Glomerular visceral epithelial cell (primary cell): ENCODE measurements around the gene UXS1.
A peak's percentile ranks its signal among the peaks of the same experiment; 100 is the strongest.

Source experiments
- DNase-seq: peaks from one replicate; pipeline ENCODE4 v3.0.0-alpha.2; 2016; ENCODE audit errors: extremely low spot score

Gene UXS1

DNA sequence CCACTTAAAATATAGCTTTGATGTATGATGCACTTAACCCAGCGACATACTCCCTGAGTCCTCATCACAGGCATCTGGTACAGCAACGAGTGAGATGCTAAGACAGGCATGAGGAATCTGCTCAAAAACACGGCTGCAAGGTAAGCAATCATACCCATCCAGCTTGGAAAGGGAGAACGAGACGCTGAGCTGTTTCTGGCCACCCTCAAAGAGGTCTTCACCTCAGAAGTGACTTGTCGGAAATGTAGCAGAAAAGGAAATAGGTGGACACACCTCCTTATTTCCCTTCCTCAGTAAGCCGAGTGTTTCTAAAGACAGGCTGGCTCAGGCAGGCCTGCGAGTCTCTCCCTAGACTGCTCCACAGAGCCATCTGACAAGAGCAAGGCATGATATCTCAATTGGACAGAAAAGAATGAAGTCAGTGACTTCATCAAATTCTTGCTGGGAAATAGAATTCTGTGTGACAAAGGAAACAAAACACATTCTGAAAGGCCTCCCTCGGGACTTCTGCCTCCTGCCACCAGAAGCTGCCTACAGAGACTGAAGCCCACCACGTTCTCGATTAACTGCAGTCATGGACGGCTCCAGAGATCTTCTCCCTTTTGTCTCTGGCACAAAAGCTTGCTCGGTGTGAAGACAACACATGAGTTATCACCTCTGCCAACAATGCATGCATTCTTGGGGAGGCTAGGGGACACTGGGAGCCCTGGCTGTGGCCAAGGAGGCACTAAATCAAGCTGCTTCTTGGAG, 84.3 kb downstream of the UXS1 start:
- no peak for DNase-seq

DNA sequence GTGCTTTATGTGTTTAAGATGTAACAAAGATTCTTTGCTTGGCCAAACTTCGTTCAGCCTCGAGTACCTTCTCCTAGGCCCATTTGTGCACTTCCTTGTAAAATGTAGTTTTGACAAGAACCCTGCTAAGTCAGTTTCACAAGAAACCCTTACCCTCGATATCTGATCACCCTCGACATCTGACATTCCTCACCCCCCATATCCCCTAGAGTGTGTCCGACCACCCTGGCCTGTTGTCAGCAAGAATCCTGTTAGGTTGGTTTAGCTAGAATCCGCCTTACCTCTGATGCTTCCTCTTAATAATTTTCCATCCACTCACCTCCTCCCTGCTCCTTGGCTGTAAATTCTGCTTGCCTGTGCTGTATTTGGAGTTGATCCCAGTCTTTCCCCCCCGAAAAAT, 85.3 kb downstream of the UXS1 start:
- no peak for DNase-seq

DNA sequence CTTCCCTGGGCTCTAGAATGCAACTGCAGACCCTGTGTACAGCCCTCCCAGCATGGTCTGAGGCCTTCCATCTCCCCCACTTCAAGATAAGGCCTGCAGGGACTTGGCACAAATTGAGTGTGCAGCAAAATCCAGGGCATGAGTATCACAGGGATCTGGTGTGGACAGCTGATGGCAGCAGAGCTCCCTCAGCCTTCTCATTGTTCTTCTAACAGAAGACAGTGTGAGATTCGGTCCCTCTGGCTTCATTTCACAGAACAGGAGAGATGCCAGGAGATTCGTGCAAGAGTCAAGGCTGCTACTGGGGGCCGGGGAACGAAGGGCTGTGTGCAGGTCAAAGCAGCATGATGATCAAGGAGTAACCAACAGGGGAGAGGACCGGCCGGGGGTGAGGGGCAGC, 85.8 kb downstream of the UXS1 start:
- peak; percentile 37 for DNase-seq

DNA sequence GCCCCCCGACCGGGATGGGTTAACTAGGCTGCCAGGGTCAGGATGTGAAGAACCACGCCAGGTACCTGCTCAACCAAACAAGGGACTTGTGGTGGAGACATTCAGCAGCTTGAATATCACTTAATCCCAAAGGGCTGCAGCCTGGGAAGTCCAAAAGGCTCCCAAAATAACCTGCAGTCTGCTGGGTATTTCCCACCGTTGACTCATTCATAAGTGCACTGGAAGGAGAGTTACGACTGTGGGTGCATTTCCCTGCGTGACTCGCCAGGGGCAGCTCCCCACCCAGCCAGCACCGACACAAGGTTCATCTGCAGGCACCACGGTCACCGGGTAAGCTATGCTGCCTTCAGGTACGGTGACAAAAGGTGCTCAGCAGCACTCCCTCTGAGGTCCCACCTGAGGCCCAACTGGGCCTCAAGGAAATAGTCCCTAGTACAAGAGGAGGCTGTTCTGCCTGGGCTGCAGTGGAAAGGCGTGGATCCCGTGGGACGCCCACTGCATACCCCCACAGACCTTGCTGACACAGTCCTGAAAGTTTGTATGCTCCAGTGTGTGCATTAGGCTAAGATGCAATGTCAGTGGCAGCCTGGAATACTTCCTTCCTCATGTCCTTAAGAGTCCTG, 86.5 kb downstream of the UXS1 start:
- peak; percentile 76 for DNase-seq

DNA sequence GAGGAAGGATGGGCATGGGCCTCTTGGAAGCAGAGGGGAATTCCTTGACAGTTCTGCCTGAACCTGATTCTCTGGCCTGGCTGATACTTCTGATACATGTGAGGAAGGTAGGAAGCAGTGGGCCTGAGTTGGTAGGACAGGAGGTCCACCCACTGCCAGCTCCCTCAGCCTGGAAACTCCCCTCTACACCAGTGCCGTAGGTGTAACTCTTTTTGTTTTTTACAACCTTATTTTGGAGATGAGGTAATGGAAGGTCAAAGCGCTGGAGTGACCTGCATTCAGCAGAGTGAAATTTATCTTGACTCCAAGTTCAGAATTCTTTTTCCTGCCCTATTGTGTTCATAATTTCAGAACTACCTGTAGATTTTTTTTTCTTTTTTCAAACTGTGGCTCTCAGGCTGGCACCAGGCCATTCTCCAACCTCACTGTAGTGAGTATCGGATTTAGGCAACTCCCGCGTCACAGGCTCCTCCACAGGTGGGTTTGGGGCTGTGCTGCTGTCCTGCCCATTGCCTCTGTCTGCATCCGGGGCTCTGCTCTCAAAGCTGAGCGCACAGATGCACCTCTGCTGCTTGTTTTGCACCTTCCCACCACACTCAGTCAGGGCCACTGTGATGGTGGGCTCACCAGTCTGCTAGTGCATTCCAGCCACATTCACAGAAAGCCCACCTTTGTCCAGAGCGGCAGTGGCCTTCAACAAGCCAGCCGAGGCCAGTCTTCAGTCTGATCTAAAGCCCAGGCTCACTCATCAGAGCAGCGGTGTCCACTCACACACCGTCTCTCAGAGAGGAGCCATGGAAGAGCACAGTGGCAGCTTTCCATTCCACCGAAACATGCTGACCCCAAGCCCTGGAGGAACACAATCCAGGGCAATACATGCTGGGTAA, 87.2 kb downstream of the UXS1 start:
- no peak for DNase-seq

DNA sequence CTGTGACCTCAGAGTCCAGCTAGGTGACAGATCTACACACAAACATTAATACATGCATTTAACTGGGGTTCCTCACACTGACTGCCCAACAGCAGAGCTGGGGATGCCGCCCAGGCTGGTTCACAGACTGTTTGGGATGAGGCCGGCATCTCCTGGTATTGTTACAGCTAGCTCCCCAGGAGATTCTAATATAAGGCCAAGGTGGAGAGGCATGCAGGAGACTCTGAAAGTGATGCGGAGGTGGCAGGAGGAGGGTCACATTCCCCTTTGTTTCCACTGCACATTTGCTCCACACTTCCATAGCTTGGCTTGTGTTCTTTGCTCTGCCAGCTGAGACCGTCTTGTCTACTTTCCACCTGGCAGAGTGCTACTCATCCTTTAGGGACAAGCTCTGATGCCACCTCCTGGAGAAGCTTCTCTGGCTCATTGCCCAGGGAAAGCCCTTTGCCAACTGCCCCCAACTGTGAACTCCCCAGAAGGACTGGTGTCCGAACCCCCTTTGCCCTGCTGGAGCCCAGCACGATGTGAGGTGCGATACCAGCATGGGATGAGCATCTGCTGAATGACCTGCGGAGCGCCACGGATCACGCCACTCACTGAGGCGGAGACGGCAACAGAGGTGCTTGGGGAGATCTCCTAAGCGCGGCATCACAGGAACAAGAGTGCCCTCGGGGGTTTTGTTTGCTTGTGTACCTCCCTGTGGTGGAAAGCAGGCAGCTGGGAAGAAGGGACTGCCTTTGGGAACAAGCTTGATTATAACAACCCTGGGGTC, 88.8 kb downstream of the UXS1 start:
- DNase-seq = no peak

DNA sequence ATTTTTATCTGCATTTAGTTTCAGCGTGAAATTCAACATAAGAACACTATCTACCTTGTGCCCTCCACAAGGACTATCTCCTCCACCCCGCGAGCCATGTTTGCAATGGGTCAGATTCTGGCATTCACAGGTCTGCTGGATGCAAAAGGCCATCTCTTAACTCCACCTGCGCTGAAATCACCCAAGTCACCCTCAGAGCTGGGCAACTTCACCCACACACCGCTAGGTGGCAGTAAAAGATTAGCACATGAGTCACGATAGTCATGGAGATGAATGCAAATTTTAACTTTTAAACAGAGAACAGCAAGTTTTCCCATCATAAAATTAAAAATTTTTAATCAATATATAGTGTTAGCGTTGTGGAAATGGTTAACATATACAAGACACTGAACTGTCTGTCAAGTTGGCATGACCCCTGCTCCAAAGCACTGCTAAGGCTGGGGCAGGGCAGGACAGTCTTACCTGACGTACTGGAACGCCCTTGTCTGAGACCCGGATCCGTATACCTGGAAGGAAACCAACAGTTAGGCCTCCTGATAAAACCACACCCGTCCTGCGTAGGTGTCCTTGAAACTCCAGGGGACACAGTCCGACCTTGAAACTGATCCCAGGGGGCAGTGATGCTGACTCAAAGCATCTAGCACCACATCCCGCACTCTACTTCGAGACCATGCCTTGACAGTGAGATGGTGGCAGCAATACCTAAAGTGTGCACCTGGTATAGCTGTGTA, 89.6 kb downstream of the UXS1 start:
- peak; percentile 65 for DNase-seq

DNA sequence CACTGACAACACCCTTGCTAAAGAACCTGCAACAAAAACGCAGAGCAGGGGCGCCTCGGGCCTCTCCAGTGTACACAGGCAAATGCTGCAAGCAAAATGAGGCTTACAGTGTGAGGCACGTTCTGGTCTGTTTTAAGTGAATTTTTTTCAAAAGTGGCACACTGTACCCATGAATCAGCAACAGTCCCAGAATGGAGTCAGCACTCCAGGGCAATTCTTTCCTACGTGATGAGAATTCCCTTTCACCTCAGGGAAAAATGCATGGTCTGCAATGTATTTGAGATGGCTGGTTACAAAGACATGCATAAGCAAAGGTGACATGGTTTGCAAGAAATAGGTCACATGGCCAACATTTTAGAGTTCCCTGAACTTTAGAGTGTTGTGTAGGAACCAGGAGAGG, 94.4 kb downstream of the UXS1 start:
- no peak for DNase-seq

DNA sequence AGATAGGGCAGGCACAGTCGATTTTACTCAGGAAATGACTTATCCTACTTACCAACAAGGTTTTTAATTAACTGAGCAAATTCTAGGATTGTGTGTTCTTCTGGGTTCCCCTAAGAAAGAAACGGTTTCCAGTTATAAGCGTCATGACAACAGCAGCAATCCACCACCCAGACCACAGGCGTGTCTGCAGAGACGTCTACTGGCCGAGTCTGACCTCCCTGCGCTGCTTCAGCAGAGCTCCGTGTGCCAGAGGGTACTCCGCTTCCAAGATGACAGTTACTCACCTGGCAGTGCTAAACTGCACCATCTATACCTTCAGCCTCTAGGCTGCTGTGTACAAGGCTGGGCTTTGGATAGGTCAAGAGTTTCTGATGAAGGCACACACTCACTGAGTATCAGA, 95.4 kb downstream of the UXS1 start:
- DNase-seq = no peak

DNA sequence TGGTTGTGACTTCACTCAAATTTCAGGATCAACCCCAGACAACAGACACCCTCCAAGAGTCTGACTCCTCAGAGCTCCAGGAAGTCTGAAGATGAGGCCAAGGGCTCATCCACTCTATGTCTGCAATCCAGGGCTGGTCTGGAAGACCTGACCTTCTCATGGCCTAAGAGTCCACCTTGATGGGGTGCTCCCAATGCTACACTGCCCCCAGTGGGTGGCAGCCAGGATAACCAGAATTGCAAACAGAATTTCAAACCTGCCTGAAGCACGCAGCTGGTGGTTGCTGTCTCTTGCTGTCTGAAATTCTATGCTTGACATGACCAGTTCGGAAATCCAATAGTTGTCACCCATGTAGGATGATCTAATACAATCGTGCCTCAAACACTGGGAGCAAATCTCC, 96.0 kb downstream of the UXS1 start:
- DNase-seq = no peak

DNA sequence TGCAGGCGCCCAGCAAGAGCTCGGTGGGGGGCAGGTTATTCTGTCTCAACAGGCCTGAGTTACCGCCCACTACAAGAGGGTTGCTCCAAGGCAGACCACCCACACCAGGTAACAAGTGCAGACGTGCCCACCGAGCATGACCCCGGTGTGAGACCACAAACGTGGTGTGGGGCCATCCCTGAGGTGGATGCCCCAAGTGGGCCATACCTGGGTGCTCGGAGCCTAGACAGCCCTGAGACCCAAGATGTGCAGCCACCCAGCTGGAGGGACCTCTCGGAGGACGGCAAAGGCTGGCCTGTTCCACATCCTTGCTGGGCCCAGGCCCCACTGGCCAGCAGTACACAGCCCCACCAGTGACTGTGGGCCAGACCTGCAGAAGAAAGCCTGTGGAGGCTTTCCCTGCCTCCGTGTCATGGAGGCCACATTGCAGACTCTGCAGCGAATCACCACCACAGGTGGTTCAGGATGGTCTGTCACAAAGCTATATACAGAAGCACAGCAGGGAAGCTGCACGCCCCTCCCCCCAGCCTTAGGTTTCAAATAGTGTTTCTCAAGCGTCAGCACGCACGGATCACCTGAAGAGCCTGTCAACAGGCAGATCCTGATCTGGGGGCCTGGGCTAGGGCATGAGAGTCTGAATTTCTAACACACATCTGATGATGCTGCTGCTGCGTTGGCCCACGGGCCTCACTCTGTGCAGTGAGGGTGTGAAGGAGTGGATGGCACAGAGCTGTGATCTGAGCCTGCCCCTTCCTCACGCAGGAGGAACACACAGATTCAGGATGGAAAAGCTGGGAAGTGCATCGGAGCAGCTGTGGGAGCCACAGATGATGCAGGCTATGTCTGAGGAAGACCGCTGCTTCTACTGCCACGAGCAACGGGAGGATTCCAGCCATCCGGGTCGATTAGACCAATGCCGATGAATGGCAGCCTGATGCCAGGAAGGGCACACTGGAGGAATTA, 96.8 kb downstream of the UXS1 start:
- no peak for DNase-seq

DNA sequence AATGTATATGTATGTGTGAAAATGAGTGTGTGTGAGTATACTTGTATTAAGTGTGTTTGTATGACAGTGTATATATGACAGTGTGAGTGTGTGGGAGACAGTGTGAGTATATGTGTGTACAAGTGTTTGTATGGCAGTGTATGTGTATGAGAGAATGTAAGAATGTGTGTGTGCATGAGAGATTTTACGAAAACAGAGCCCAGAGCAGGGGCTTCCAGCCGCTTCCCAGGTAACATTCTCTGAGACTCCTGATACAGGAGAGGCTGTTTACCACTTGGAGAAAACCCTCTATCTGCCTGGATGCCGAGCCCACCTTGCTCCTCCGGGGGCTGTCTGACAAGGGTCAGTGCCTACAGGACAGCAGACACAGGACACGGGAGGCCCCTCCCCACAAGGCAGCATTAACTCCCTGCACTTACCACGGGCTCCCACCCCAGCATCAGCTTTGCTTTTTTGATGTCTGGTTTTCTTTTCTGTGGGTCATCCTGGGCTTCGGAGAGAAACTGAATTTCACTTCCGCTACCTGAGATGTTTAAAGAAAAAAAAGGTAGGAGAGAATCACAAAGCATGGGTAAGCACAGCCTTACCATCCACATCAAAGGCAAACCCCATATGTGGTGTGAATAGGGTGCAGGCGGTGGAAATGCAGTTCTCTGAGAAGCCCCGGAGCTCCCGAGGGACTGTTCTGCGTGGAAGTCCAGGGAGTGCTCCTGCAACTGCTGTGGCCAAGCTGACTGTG, 97.6 kb downstream of the UXS1 start:
- no peak for DNase-seq

DNA sequence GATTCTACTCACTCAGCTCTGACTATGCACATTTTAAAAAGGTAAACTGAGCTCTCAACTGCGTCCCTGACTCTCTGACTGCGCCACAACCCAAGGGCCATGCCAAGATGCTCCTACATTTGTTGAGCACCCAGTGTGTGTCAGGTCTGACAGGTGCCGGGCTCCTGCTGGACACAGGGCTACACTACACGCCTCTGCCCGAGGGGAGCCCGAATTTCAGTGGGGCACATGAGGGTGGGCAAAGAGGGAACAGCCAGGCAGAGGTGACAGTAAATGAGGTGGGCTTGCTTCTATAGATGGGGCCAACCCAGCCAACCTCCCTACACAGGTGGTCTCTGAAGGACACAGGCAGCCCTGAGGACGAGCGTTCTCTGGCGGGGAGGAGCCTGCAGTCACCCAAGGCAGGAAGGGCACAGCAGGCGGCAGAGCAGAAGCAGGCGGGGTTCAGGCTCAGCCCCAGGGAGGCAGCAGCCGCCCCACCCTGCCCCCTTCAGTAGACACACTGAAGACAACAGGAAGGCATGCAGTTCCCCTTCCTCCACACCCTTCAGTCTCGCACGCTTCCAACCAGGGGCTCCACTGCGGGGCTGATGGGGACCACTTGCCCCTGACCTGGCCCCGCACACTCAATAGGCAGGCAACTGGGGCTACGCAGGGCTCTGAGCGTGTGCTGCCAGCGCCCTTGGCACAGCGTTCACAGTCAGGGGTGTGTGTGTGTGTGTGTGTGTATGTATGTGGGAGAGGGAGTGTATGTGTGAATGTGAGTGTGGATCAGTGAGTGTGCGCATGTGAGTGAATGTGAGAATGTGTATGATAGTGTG, 98.4 kb downstream of the UXS1 start:
- no peak for DNase-seq

DNA sequence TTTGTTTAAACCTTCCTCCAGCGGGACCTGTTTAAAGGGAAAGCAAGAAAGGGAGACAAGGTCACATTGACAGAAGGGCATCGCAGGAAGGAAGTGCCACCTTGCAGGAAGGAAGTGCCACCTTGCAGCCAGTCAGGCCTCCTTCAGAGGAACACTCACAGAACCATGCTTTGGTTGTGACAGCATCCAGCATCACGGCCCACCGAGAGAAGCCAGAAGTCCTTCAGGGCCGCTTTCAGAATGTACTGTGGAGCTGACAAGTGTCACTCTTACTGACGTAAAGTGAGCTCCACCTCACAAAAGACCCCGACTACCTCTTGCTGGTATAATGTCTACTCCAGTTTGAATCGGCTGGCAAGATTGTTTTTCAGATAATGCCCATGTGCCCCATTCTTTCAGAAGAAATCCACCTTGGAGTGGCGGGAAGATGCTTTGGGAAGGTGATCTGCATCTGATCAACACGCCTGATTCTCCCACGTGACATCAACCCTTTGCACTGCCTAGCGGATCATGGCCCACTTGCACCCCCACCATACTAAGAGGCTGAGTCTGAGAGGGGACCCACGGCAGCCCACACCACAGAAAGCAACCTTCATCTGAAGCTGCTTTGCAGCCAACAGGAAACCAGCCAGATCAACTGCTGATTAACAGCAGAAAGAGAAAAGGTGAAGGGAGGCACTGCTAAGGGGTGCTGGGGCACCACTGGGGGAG, 99.8 kb downstream of the UXS1 start:
- DNase-seq = no peak

DNA sequence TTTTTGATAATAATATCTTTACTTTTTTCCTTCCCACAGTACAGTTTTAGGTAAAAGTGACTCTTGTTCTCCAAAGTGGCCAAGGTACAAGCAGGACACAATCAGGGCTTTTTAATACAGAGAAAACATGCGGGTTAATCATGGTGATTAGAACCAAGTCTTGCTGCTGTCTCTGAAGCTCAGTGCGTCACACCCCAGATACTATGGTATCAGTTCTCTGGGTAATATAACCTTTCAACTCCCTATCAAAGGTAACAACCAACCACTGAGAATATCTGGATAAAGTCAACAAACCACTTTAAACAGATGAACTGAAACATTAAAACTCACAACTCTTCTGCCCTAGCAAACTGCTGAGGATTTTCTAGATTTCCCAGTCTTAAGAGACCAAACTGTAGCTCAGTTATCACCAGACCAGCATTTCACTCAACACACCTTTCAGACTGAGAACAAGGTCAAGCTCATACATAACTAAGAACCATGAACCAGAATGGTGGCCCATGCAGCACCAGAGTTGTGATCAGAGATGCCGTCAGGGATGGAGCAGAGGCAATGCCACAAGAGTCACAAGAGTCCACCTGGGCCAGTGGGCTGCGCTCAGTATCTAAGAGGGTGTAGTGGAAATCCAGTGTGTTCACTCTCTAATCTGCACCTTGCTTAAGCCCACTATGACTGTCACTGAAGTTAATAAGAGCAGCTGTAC, 103.0 kb downstream of the UXS1 start:
- no peak for DNase-seq

DNA sequence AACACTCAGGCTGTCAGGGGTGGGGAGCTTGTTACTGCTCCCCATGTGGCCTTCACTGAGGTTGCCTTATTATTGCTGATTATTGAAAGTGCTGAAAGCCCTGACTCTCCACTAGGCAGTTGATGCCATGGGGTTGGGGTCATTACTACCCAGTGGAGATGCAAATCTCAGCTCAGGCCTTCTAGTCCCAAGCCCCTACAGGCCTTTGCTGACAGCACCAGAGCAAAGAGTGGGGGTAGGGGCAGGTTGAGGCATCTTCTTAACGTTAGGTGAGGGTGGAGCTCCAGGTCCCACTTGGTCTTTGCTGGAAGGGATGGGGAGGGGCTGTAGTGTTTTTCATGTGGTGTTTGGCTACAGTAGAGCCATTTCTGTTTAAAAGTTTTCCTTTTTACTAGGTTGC, 104.5 kb downstream of the UXS1 start:
- DNase-seq = no peak
